Upper lobe of left lung (tissue), 6 donors: Measurements from ENCODE around the gene FAM83C. TPM values are rescaled to one million over a fixed set of nuclear protein-coding genes. Genes with fewer than 3 reads are reported as not detected.

Experiments
- ATAC-seq, 2 donors: fragments of 200-7000 bp; cut with Tn5 transposase; one replicate each; pipeline ENCODE4 v1.9.1; 2022; ENCODE audit warnings: mild to moderate bottlenecking in 2 of 2, moderate library complexity in 2 of 2; ENCODE audit not compliant: low FRiP score in 2 of 2
- DNase-seq, 2 donors: peaks; one replicate each; pipeline ENCODE4 v3.0.0-alpha.2; 2019 to 2020
- H3K27ac ChIP-seq, 4 donors: fragments of 200-600 bp; sonication (generic); one replicate each; pipeline ENCODE4 v1.5.1; 2016 to 2019
- H3K27me3 ChIP-seq, 4 donors: fragments of 200-600 bp; sonication (generic); one replicate each; pipeline ENCODE4 v1.5.1; 2017 to 2019
- H3K36me3 ChIP-seq, 4 donors: fragments of 200-600 bp; sonication (generic); one replicate each; pipeline ENCODE4 v1.5.1; 2016 to 2019
- H3K4me1 ChIP-seq, 4 donors: fragments of 200-600 bp; sonication (generic); one replicate each; pipeline ENCODE4 v1.5.1; 2018 to 2019
- H3K4me3 ChIP-seq, 4 donors: fragments of 200-600 bp; sonication (generic); one replicate each; pipeline ENCODE4 v1.5.1; 2017 to 2019; ENCODE audit warnings: mild to moderate bottlenecking in 2 of 4, moderate library complexity in 1 of 4
- H3K9me3 ChIP-seq, 4 donors: fragments of 200-600 bp; sonication (generic); one replicate each; pipeline ENCODE4 v1.5.1; 2018 to 2019
- EP300 ChIP-seq, 4 donors: sonication (generic); formaldehyde crosslinking; IDR thresholded peaks; one replicate each; pipeline ENCODE4 v1.5.1; 2017; ENCODE audit warnings: antibody characterized with exemption in 4 of 4, control low read depth in 2 of 4
- POLR2A ChIP-seq, 4 donors: fragments of 450-650 bp; IDR thresholded peaks; one replicate each; pipeline ENCODE4 v1.5.1; 2016 to 2017; ENCODE audit warnings: antibody characterized with exemption in 4 of 4, mild to moderate bottlenecking in 2 of 4
- POLR2AphosphoS5 ChIP-seq, 2 donors: sonication (generic); formaldehyde crosslinking; IDR thresholded peaks; one replicate each; pipeline ENCODE4 v1.5.1; 2017; ENCODE audit warnings: antibody characterized with exemption in 2 of 2
- WGBS, 2 donors: methylation state at CpG; one replicate each; pipeline ENCODE4 v1.1.5; 2017 to 2018; 5-methylcytosine and 5-hydroxymethylcytosine counted together
- total RNA-seq, 6 donors: library from RNA; depleted of rRNA in 4 of 6; stranded (reverse); fragments of >200 nt in 4 of 6; gene quantifications; one replicate each; pipeline versions ENCODE4 v1.1.0 to v1.2.1, GENCODE V29; 2016 to 2021
- TF ChIP-seq, protein P1 (sequence below), 6 experiments: fragments of 450-650 bp in 4 of 6; fragments of 200-600 bp in 2 of 6; sonication (generic) in 2 of 6; IDR thresholded peaks; one replicate each; pipeline ENCODE4 v1.5.1; 2016 to 2019; ENCODE audit warnings: antibody characterized with exemption in 6 of 6
- donor health status: DM: no; HTN: no; CAD: no; lungs with moderate emphysema.
- donor health status: DM: no; HTN: yes; CAD: no; lungs with severe emphysema.

Gene FAM83C
- total RNA-seq, 6 donors from 2014 or later = not detected

DNA sequence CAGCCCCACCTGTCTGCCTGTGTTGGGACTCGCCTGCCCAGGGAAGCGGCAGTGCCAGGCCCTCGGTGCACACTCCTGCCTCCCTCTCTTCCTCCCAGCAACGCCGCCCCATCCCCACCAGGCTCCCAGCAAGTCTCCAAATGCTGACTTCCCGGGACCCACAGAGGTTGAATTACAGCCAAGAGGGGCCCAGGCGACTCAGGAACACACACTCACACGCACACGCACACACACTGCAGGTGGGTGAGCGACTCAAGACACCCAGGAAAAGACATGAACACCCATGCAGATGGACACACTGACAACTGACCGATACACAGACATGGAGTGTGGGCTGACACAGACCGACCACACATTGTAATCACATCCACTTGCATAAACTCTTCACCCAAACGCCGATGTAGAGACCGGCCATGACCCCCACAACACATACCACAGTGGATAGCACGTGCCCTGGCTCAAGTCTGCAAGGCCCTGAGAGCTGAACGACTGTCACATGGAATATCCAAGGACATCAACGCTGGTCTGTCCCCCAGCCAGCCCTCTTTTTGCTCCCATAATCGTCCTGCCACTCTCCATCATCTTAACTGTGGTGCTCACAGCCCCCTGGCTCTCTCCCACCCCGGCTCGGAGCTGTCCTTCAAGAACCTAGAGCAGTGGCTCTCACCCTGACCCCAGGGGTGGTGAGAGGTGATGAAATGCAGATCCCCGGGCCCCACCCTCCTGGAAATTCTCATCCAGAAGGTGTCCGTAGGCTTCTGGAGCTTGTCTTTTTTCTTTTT lies 470 bp upstream of the FAM83C start:
- H3K27ac ChIP-seq = no peak overlapping the region
- no peaks in the 10 kb centered on the region for H3K4me1 ChIP-seq
- H3K9me3 ChIP-seq = no peaks in the 10 kb centered on the region
- no peaks in the 10 kb centered on the region for H3K36me3 ChIP-seq
- H3K27me3 ChIP-seq = no peaks in the 10 kb centered on the region
- TF ChIP-seq POLR2AphosphoS5 (IDR thresholded peaks at IDR 0.05) (no peak), POLR2A (IDR thresholded peaks at IDR 0.05) (no peak), EP300 (IDR thresholded peaks at IDR 0.05) (no peak)
- TF ChIP-seq, protein P1, sequence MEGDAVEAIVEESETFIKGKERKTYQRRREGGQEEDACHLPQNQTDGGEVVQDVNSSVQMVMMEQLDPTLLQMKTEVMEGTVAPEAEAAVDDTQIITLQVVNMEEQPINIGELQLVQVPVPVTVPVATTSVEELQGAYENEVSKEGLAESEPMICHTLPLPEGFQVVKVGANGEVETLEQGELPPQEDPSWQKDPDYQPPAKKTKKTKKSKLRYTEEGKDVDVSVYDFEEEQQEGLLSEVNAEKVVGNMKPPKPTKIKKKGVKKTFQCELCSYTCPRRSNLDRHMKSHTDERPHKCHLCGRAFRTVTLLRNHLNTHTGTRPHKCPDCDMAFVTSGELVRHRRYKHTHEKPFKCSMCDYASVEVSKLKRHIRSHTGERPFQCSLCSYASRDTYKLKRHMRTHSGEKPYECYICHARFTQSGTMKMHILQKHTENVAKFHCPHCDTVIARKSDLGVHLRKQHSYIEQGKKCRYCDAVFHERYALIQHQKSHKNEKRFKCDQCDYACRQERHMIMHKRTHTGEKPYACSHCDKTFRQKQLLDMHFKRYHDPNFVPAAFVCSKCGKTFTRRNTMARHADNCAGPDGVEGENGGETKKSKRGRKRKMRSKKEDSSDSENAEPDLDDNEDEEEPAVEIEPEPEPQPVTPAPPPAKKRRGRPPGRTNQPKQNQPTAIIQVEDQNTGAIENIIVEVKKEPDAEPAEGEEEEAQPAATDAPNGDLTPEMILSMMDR (IDR thresholded peaks at IDR 0.05) = no peak
- no peak overlapping the region for H3K4me3 ChIP-seq
- no peak for ATAC-seq
- DNase-seq = no peak
- WGBS, 2 donors = 62 to 76% methylated on average over 17 to 23 of the region's 23 CpGs

DNA sequence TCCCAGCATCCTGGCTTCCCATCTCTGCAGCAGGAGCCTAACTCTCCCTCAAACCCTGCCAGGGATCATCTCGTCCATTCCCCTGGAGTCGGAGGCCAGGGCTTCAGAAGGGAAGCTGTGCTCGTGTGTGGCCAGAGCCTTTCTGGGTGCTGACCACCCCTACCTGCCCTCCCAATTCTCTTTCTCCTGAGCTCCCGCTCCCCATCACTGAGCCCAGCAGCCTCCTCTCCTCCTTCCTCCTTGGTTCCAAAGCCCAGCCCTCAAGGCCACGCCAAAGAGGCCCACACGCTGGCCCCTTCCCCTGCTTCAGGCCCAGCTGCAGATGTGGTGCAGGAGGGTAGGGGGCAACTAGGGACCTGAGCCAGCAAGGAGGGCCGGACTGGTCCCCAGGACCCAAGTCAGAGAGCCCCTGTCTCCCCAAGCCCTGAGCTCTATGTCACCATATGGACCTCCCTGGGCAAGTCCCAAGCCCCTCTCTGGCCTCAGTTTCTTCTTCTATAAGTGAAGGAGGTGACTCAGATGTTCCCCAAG lies 1.3 kb downstream of the FAM83C start:
- no peak for ATAC-seq
- DNase-seq = no peak
- 81 to 87% methylated on average over 7 of the region's 7 CpGs for WGBS, 2 donors

DNA sequence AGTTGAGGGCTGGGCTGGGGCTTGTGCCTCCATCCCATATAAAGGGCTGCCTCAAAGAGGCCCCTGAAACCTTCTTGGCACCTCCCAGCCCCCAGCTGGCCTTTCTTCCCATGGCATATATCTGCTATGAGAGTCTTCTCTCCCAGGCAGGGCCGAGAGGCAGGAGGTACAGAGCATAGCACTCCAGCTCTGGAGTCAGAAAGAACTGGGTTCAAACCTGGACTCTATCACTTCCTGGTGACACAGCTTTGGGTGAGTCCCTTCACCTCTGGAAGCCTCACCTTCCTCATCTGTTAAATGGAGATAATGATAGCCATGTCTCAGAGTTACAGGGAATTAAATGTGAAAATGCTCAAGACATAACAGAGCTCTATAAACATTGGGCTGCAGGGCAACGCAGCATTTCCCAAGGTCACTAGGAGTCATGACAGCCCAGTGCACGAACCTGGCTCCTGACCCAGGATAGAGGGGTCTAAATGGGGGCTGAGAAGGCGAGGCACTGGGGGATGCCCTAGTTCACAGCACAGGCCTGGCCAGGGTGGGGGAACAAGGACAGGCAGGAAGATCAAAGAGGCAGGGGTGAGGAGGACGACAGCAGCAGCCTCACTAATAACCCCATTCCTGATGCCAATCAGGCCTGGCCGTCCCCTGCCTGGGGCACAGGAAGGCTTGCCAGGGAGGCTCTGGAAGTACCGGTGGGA lies 1.9 kb downstream of the FAM83C start:
- Histone ChIP-seq H3K4me1 (peaks cover 0 to 1% (median under 1%) of the 10 kb centered on the region in 4 donors), H3K27ac (no peak overlapping the region), H3K36me3 (no peaks in the 10 kb centered on the region), H3K9me3 (no peaks in the 10 kb centered on the region), H3K27me3 (no peaks in the 10 kb centered on the region), H3K4me3 (no peak overlapping the region)
- TF ChIP-seq POLR2A (IDR thresholded peaks at IDR 0.05) = no peak
- no peak for TF ChIP-seq EP300 (IDR thresholded peaks at IDR 0.05)
- no peak for TF ChIP-seq POLR2AphosphoS5 (IDR thresholded peaks at IDR 0.05)
- TF ChIP-seq, protein P1 (IDR thresholded peaks at IDR 0.05) = no peak
- ATAC-seq = no peak
- 73 to 76% methylated on average over 3 to 7 of the region's 7 CpGs for WGBS, 2 donors
- DNase-seq = no peak

More for the DNA sequence above, 1.3 kb downstream of the FAM83C start:
- no peak overlapping the region for H3K4me3 ChIP-seq
- no peak overlapping the region for H3K27ac ChIP-seq
- H3K4me1 ChIP-seq = no peaks in the 10 kb centered on the region
- no peaks in the 10 kb centered on the region for H3K9me3 ChIP-seq
- no peaks in the 10 kb centered on the region for H3K27me3 ChIP-seq
- TF ChIP-seq POLR2A (IDR thresholded peaks at IDR 0.05) (no peak), EP300 (IDR thresholded peaks at IDR 0.05) (no peak), POLR2AphosphoS5 (IDR thresholded peaks at IDR 0.05) (no peak)
- TF ChIP-seq, protein P1 (IDR thresholded peaks at IDR 0.05) = no peak
- no peaks in the 10 kb centered on the region for H3K36me3 ChIP-seq

DNA sequence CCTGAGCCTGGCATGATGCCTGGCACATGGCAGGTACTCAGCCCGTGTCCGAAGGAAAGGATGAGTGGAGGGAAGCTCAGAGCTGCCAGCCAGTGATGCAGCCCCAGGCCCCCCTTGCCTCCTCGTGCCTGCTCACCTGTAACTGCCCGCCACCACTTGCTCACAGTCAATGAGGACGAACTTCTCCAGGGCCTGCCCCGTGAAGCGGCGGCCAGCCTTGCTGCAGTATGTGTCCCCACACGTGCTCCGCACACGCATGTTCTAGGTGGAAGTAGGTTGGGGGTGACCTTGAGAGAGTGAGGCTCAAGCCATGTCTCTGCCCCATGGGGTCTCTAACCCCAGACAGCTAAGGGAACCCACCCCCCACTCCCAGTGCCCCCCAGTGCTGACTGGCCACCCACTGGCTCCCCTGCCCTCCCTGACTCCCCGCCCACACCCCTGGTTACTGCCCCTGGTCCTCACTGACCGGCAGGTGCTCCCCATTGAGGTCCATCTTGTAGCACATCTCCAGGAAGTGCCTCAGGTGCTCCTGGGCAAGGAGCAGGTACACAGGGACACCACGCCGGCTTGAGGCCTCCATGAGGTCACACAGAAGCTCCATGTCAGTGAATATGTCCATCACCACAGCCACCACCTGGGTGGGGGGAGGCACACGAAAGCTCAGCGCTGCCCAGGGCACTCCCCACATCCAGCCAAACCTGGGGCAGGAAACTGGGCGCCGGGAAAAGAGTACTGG lies 3.7 kb downstream of the FAM83C start:
- Histone ChIP-seq H3K36me3 (no peaks in the 10 kb centered on the region), H3K27me3 (no peaks in the 10 kb centered on the region), H3K4me3 (no peak overlapping the region), H3K9me3 (no peaks in the 10 kb centered on the region), H3K27ac (no peak overlapping the region), H3K4me1 (peaks cover 5 to 14% (median 10%) of the 10 kb centered on the region in 4 donors)
- DNase-seq (no peak), ATAC-seq (no peak)
- 78 to 85% methylated on average over 16 to 19 of the region's 19 CpGs for WGBS, 2 donors
- TF ChIP-seq POLR2AphosphoS5 (IDR thresholded peaks at IDR 0.05) = no peak
- no peak for TF ChIP-seq EP300 (IDR thresholded peaks at IDR 0.05)
- no peak for TF ChIP-seq POLR2A (IDR thresholded peaks at IDR 0.05)
- TF ChIP-seq, protein P1 (IDR thresholded peaks at IDR 0.05) = no peak
